HepG2 (cell line): ENCODE measurements around the gene STX1B. TPM values are rescaled to one million over a fixed set of nuclear protein-coding genes. Genes with fewer than 3 reads are reported as not detected.

Experiments
- ARID2 ChIP-seq: sonication (generic); formaldehyde crosslinking; IDR thresholded peaks from 2 replicates; pipeline ENCODE4 v1.8.1; 2022; ENCODE audit warnings: mild to moderate bottlenecking, missing genetic modification reagents, borderline replicate concordance
- ARNTL ChIP-seq: sonication (generic); formaldehyde crosslinking; IDR thresholded peaks from 2 replicates; pipeline ENCODE4 v1.4.0; 2020; ENCODE audit warnings: mild to moderate bottlenecking, missing genetic modification reagents
- ATF7-NPFF ChIP-seq: sonication (generic); formaldehyde crosslinking; IDR thresholded peaks from 2 replicates; pipeline ENCODE4 v1.8.1; 2023; ENCODE audit warnings: mild to moderate bottlenecking, low read depth, missing genetic modification reagents, moderate library complexity
- KDM4B ChIP-seq: sonication (generic); formaldehyde crosslinking; IDR thresholded peaks from 2 replicates; pipeline ENCODE4 v1.4.0; 2020; ENCODE audit warnings: missing genetic modification reagents
- LBX2 ChIP-seq: sonication (generic); formaldehyde crosslinking; IDR thresholded peaks from 2 replicates; pipeline ENCODE4 v1.5.0; 2020; ENCODE audit warnings: missing genetic modification reagents, mild to moderate bottlenecking, borderline replicate concordance
- MAF1 ChIP-seq: sonication (generic); formaldehyde crosslinking; IDR thresholded peaks from 2 replicates; pipeline ENCODE4 v1.5.0; 2020; ENCODE audit warnings: missing genetic modification reagents, borderline replicate concordance
- MTF2 ChIP-seq: sonication (generic); formaldehyde crosslinking; IDR thresholded peaks from 2 replicates; pipeline ENCODE4 v1.5.0; 2020; ENCODE audit warnings: missing genetic modification reagents, borderline replicate concordance
- PCBP1 ChIP-seq: fragments of 200-400 bp; formaldehyde crosslinking; IDR thresholded peaks from 2 replicates; pipeline ENCODE4 v1.6.1; 2017; ENCODE audit warnings: mild to moderate bottlenecking, low read depth, low read length, borderline replicate concordance
- SP140L ChIP-seq: sonication (generic); formaldehyde crosslinking; IDR thresholded peaks from 2 replicates; pipeline ENCODE4 v1.4.0; 2020; ENCODE audit warnings: missing genetic modification reagents, borderline replicate concordance
- SRF ChIP-seq: IDR thresholded peaks from 2 replicates; pipeline ENCODE4 v1.6.1; 2011; ENCODE audit warnings: mild to moderate bottlenecking, low read depth, low read length, moderate library complexity
- THAP11 ChIP-seq: IDR thresholded peaks from 2 replicates; pipeline ENCODE4 v1.6.1; 2016; ENCODE audit warnings: missing biosample characterization, missing genetic modification reagents
- YY1 ChIP-seq: IDR thresholded peaks from 2 replicates; pipeline ENCODE4 v1.6.1; 2011; ENCODE audit warnings: low read length, low read depth, moderate library complexity, mild to moderate bottlenecking; ENCODE audit not compliant: insufficient read depth, insufficient replicate concordance
- ZBTB7A ChIP-seq: sonication (generic); formaldehyde crosslinking; IDR thresholded peaks from 2 replicates; pipeline ENCODE4 v1.8.0; 2022; ENCODE audit warnings: mild to moderate bottlenecking, missing genetic modification reagents
- ZNF235 ChIP-seq: sonication (generic); formaldehyde crosslinking; IDR thresholded peaks from 2 replicates; pipeline ENCODE4 v1.8.1; 2023; ENCODE audit warnings: mild to moderate bottlenecking, missing genetic modification reagents, borderline replicate concordance
- ZNF256 ChIP-seq: sonication (generic); formaldehyde crosslinking; conservative IDR thresholded peaks from 2 replicates; pipeline ENCODE4 v1.4.0; 2020; ENCODE audit warnings: missing genetic modification reagents
- ZNF747 ChIP-seq: sonication (generic); formaldehyde crosslinking; IDR thresholded peaks from 2 replicates; pipeline ENCODE4 v1.8.1; 2023; ENCODE audit warnings: missing genetic modification reagents, mild to moderate bottlenecking, borderline replicate concordance
- polyA plus RNA-seq, 8 experiments: library from polyadenylated mRNA; depleted of rRNA in 3 of 8; stranded (reverse) in 7 of 8; unstranded in 1 of 8; fragments of >200 nt; fragmentation: Illumina TruSeq in 4 of 8; extraction: Trizol in 4 of 8; gene quantifications; 2 replicates each; pipeline versions ENCODE4 v1.2.1 to v1.2.3, GENCODE V29; 2011 to 2016; ENCODE audit warnings: low read depth in 4 of 8, missing spikeins in 1 of 8, mixed read lengths in 1 of 8; ENCODE audit not compliant: insufficient read depth in 1 of 8
- total RNA-seq, 5 experiments: library from RNA; depleted of rRNA; stranded (reverse); fragments of >200 nt; fragmentation: Illumina TruSeq; extraction: Trizol; gene quantifications; 2 replicates each; pipeline ENCODE4 v1.2.3, GENCODE V29; 2016; ENCODE audit warnings: low read depth in 1 of 5
- TF ChIP-seq, protein P1 (sequence below): sonication (generic); formaldehyde crosslinking; IDR thresholded peaks from 2 replicates; pipeline ENCODE4 v1.4.0; 2020; ENCODE audit warnings: mild to moderate bottlenecking, low read depth, missing genetic modification reagents
- TF ChIP-seq, protein P2 (sequence below): IDR thresholded peaks from 2 replicates; pipeline ENCODE4 v1.6.1; 2018; ENCODE audit warnings: missing genetic modification reagents, mild to moderate bottlenecking, missing compliant biosample characterization
- TF ChIP-seq, protein P3 (sequence below): sonication (generic); formaldehyde crosslinking; IDR thresholded peaks from 2 replicates; pipeline ENCODE4 v1.4.0; 2020; ENCODE audit warnings: missing genetic modification reagents, borderline replicate concordance

The STX1B gene
- total and polyA plus RNA-seq, 2 of the 13 experiments (the other 11 are each of a cell fraction or from before 2014, with no cell fraction given): 2.1 to 3.0 TPM

GRCh38 chr16:30948667-30949649 lies 61.5 kb downstream of the STX1B start, which contains the start of gene ORAI3 (continued):
- TF ChIP-seq, protein P1, sequence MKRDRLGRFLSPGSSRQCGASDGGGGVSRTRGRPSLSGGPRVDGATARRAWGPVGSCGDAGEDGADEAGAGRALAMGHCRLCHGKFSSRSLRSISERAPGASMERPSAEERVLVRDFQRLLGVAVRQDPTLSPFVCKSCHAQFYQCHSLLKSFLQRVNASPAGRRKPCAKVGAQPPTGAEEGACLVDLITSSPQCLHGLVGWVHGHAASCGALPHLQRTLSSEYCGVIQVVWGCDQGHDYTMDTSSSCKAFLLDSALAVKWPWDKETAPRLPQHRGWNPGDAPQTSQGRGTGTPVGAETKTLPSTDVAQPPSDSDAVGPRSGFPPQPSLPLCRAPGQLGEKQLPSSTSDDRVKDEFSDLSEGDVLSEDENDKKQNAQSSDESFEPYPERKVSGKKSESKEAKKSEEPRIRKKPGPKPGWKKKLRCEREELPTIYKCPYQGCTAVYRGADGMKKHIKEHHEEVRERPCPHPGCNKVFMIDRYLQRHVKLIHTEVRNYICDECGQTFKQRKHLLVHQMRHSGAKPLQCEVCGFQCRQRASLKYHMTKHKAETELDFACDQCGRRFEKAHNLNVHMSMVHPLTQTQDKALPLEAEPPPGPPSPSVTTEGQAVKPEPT (CRISPR knock-in tag): no peak; the same call in 1 of the 2 replicates
- TF ChIP-seq SP140L (no peak; the same call in 1 of the 2 replicates), ZNF235 (no peak), ATF7-NPFF (CRISPR knock-in tag) (peak; percentile 62; the same call in 1 of the 2 replicates), YY1 (peak; percentile 32), KDM4B (CRISPR knock-in tag) (no peak), THAP11 (CRISPR knock-in tag) (peak; percentile 11; the same call in 1 of the 2 replicates), PCBP1 (no peak), SRF (no peak), ZNF747 (CRISPR knock-in tag) (0 out of 2 replicates have a peak, but pooled peaks have one; percentile 75), ARNTL (CRISPR knock-in tag) (peak; percentile 25; the same call in 1 of the 2 replicates), MTF2 (no peak; the same call in 1 of the 2 replicates), LBX2 (no peak), MAF1 (CRISPR knock-in tag) (no peak; the same call in 1 of the 2 replicates), ZNF256 (CRISPR knock-in tag) (0 out of 2 replicates have a peak, but pooled peaks have one; percentile 41), ZBTB7A (CRISPR knock-in tag) (peak; percentile 11; the same call in 1 of the 2 replicates), ARID2 (CRISPR knock-in tag) (no peak; the same call in 1 of the 2 replicates)
- TF ChIP-seq, protein P2, sequence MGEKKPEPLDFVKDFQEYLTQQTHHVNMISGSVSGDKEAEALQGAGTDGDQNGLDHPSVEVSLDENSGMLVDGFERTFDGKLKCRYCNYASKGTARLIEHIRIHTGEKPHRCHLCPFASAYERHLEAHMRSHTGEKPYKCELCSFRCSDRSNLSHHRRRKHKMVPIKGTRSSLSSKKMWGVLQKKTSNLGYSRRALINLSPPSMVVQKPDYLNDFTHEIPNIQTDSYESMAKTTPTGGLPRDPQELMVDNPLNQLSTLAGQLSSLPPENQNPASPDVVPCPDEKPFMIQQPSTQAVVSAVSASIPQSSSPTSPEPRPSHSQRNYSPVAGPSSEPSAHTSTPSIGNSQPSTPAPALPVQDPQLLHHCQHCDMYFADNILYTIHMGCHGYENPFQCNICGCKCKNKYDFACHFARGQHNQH: peak; percentile 14; the same call in 1 of the 2 replicates
- TF ChIP-seq, protein P3, sequence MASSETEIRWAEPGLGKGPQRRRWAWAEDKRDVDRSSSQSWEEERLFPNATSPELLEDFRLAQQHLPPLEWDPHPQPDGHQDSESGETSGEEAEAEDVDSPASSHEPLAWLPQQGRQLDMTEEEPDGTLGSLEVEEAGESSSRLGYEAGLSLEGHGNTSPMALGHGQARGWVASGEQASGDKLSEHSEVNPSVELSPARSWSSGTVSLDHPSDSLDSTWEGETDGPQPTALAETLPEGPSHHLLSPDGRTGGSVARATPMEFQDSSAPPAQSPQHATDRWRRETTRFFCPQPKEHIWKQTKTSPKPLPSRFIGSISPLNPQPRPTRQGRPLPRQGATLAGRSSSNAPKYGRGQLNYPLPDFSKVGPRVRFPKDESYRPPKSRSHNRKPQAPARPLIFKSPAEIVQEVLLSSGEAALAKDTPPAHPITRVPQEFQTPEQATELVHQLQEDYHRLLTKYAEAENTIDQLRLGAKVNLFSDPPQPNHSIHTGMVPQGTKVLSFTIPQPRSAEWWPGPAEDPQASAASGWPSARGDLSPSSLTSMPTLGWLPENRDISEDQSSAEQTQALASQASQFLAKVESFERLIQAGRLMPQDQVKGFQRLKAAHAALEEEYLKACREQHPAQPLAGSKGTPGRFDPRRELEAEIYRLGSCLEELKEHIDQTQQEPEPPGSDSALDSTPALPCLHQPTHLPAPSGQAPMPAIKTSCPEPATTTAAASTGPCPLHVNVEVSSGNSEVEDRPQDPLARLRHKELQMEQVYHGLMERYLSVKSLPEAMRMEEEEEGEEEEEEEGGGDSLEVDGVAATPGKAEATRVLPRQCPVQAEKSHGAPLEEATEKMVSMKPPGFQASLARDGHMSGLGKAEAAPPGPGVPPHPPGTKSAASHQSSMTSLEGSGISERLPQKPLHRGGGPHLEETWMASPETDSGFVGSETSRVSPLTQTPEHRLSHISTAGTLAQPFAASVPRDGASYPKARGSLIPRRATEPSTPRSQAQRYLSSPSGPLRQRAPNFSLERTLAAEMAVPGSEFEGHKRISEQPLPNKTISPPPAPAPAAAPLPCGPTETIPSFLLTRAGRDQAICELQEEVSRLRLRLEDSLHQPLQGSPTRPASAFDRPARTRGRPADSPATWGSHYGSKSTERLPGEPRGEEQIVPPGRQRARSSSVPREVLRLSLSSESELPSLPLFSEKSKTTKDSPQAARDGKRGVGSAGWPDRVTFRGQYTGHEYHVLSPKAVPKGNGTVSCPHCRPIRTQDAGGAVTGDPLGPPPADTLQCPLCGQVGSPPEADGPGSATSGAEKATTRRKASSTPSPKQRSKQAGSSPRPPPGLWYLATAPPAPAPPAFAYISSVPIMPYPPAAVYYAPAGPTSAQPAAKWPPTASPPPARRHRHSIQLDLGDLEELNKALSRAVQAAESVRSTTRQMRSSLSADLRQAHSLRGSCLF (CRISPR knock-in tag): no peak
